HG03064 (cell line): ENCODE measurements around the gene KCNJ9.
"Not testable (repeated sequence)": the region's sequence is repeated elsewhere in the genome, so short reads cannot be mapped to it uniquely, and the experiment has no call there.

ENCODE experiments used
- ATAC-seq: cut with Tn5 transposase; IDR thresholded peaks from one replicate; pipeline ENCODE4 v1.9.1; 2021; ENCODE audit warnings: low read depth; ENCODE audit not compliant: unreplicated experiment

The KCNJ9 gene

GRCh38 chr1:160122978-160123495, 41.7 kb downstream of the KCNJ9 start:
- ATAC-seq: no peak

GRCh38 chr1:160123726-160124125, 42.4 kb downstream of the KCNJ9 start:
- ATAC-seq: no peak

GRCh38 chr1:160124705-160125478, 43.6 kb downstream of the KCNJ9 start:
- no peak for ATAC-seq

GRCh38 chr1:160125746-160126145, 44.4 kb downstream of the KCNJ9 start:
- no peak for ATAC-seq

GRCh38 chr1:160126342-160126741, 45.0 kb downstream of the KCNJ9 start:
- ATAC-seq: not testable (repeated sequence)

- no peak for ATAC-seq
Observed at GRCh38 chr1:160127381-160127780, 46.0 kb downstream of the KCNJ9 start.

GRCh38 chr1:160127865-160128523, 46.7 kb downstream of the KCNJ9 start:
- ATAC-seq: no peak

- no peak for ATAC-seq
Observed at GRCh38 chr1:160128636-160129035, 47.3 kb downstream of the KCNJ9 start.

GRCh38 chr1:160129046-160129445, 47.7 kb downstream of the KCNJ9 start:
- ATAC-seq: no peak

GRCh38 chr1:160129558-160129957, 48.2 kb downstream of the KCNJ9 start:
- ATAC-seq: no peak

- no peak for ATAC-seq
Observed at GRCh38 chr1:160129966-160130365, 48.6 kb downstream of the KCNJ9 start.

- ATAC-seq: no peak
Observed at GRCh38 chr1:160130486-160130885, 49.1 kb downstream of the KCNJ9 start.

GRCh38 chr1:160130939-160131338, 49.6 kb downstream of the KCNJ9 start:
- ATAC-seq: no peak

GRCh38 chr1:160131803-160132565, 50.6 kb downstream of the KCNJ9 start:
- no peak for ATAC-seq

GRCh38 chr1:160133990-160134770, 52.8 kb downstream of the KCNJ9 start:
- ATAC-seq: no peak

- ATAC-seq: no peak
Observed at GRCh38 chr1:160134791-160135572, 53.6 kb downstream of the KCNJ9 start.

GRCh38 chr1:160136121-160136925, 55.0 kb downstream of the KCNJ9 start:
- no peak for ATAC-seq

- ATAC-seq: no peak
Observed at GRCh38 chr1:160136926-160137200, 55.5 kb downstream of the KCNJ9 start.

GRCh38 chr1:160137216-160137862, 56.0 kb downstream of the KCNJ9 start:
- no peak for ATAC-seq
